ENCODE measurements around the gene CPTP. TPM values are rescaled to one million over a fixed set of nuclear protein-coding genes. Genes with fewer than 3 reads are reported as not detected.

CPTP gene
- total and polyA plus RNA-seq, 2 of the 13 experiments (the other 11 are each of a cell fraction or from before 2014, with no cell fraction given): 5.5 to 9.3 TPM

GRCh38 chr1:1292442-1292779 is 32.2 kb upstream of the CPTP start:
- FAIRE-seq (no peak), ATAC-seq (no peak), DNase-seq (ENCODE audit: low spot score) (no peak)
- Histone ChIP-seq H3K4me2 (ENCODE audit: low read depth, low read length) (no peak overlapping the region), H3K79me2 (ENCODE audit: insufficient read depth, low read length) (no peaks in the 10 kb centered on the region), H3K36me3 (replicated peaks in 1 of 2; ENCODE audit: control insufficient read depth in 1 of 2, insufficient read depth in 2 of 2, low read length in 2 of 2) (no peaks in the 10 kb centered on the region; a peak in 1 of 5 replicates), H3K4me3 (replicated peaks in 1 of 3; ENCODE audit: insufficient read depth in 1 of 3, low read depth in 2 of 3, low read length in 3 of 3) (no peak overlapping the region), H3K27ac (ENCODE audit: extremely low read length, insufficient read depth, low read length) (no peak overlapping the region), H3K9ac (ENCODE audit: insufficient read depth, low read depth, low read length) (no peak overlapping the region), H2AFZ (ENCODE audit: low read length) (no peak overlapping the region), H3K4me1 (ENCODE audit: insufficient read depth, low read length) (peaks cover 4% of the 10 kb centered on the region), H3K27me3 (ENCODE audit: control insufficient read depth in 1 of 2, insufficient read depth in 2 of 2, low read length in 2 of 2) (no peaks in the 10 kb centered on the region), H4K20me1 (ENCODE audit: insufficient read depth, low read length) (no peaks in the 10 kb centered on the region), H3K9me3 (ENCODE audit: low read length) (no peaks in the 10 kb centered on the region)
- ChIA-PET POLR2A (interaction anchor here (1.0 to 1.2 kb wide), 2 partner anchors 11 to 168 kb away, joined by 5 to 6 read pairs; no protein-coding TSS in a partner anchor), CTCF (ENCODE audit: low intra/inter-chr PET ratio, low total read pairs) (interaction anchor here (1.5 kb wide), 1 partner anchor 171 kb away, joined by 4 read pairs; no protein-coding TSS in a partner anchor)
- in situ Hi-C loops (cut with HindIII; ENCODE audit: extremely low pct_ligation_motif_present, low pct_unique_long_range_greater_than_20kb) (no loop called here), intact Hi-C loops (cut with micrococcal nuclease; ENCODE audit: unreplicated experiment) (loop anchor here (5.0 kb wide), 1 partner anchor 170 kb away; no protein-coding TSS in a partner anchor)
- TF ChIP-seq ZNF639 (CRISPR knock-in tag; conservative IDR thresholded peaks at IDR 0.05) (no peak), STAT5B (CRISPR knock-in tag; IDR thresholded peaks at IDR 0.05) (no peak), MBNL3 (CRISPR knock-in tag; conservative IDR thresholded peaks at IDR 0.05) (no peak)
- whole genome bisulfite sequencing (ENCODE audit: low lambda C conversion rate): 96% methylated on average over 4 of the region's 9 CpGs
- BruUV-seq (replicated peaks): no TSS peak

GRCh38 chr1:1292851-1293250 is 31.8 kb upstream of the CPTP start:
- Histone ChIP-seq H4K20me1 (ENCODE audit: insufficient read depth, low read length) (no peaks in the 10 kb centered on the region), H3K4me2 (ENCODE audit: low read depth, low read length) (no peak overlapping the region), H3K27me3 (ENCODE audit: control insufficient read depth in 1 of 2, insufficient read depth in 2 of 2, low read length in 2 of 2) (no peaks in the 10 kb centered on the region), H3K9ac (ENCODE audit: insufficient read depth, low read depth, low read length) (no peak overlapping the region), H3K79me2 (ENCODE audit: insufficient read depth, low read length) (no peaks in the 10 kb centered on the region), H3K36me3 (replicated peaks in 1 of 2; ENCODE audit: control insufficient read depth in 1 of 2, insufficient read depth in 2 of 2, low read length in 2 of 2) (no peaks in the 10 kb centered on the region; a peak in 1 of 5 replicates), H3K9me3 (ENCODE audit: low read length) (no peaks in the 10 kb centered on the region), H3K4me3 (replicated peaks in 1 of 3; ENCODE audit: insufficient read depth in 1 of 3, low read depth in 2 of 3, low read length in 3 of 3) (no peak overlapping the region), H2AFZ (ENCODE audit: low read length) (no peak overlapping the region), H3K27ac (ENCODE audit: extremely low read length, insufficient read depth, low read length) (no peak overlapping the region), H3K4me1 (ENCODE audit: insufficient read depth, low read length) (peaks cover under 1% of the 10 kb centered on the region; the same call in 1 of the 2 replicates)
- no peak for ATAC-seq
- ChIA-PET CTCF (ENCODE audit: low intra/inter-chr PET ratio, low total read pairs) (no interaction called here), POLR2A (no interaction called here)
- no TSS peak for BruUV-seq (replicated peaks)
- no peak for FAIRE-seq
- intact Hi-C loops (cut with micrococcal nuclease; ENCODE audit: unreplicated experiment): loop anchor here (5.0 kb wide), 1 partner anchor 171 kb away; no protein-coding TSS in a partner anchor
- DNase-seq (ENCODE audit: low spot score): no peak
- in situ Hi-C loops (cut with HindIII; ENCODE audit: extremely low pct_ligation_motif_present, low pct_unique_long_range_greater_than_20kb): no loop called here
- WGBS (ENCODE audit: low lambda C conversion rate): 94% methylated on average over 14 of the region's 18 CpGs
- TF ChIP-seq MBNL3 (CRISPR knock-in tag; conservative IDR thresholded peaks at IDR 0.05) (no peak), ZNF180 (CRISPR knock-in tag; IDR thresholded peaks at IDR 0.05; ENCODE audit: borderline replicate concordance, low read depth) (no peak), ZNF530 (CRISPR knock-in tag; IDR thresholded peaks at IDR 0.05; ENCODE audit: low read depth) (no peak), PAX8 (CRISPR knock-in tag; IDR thresholded peaks at IDR 0.05; ENCODE audit: borderline replicate concordance) (no peak), TRIM24 (CRISPR knock-in tag; IDR thresholded peaks at IDR 0.05) (no peak), ATRX (CRISPR knock-in tag; IDR thresholded peaks at IDR 0.05; ENCODE audit: borderline replicate concordance) (no peak), AGO1 (IDR thresholded peaks at IDR 0.05; ENCODE audit: low read depth, low read length, poor library complexity, severe bottlenecking) (no peak), ZNF672 (CRISPR knock-in tag; IDR thresholded peaks at IDR 0.05) (no peak), ZNF251 (CRISPR knock-in tag; IDR thresholded peaks at IDR 0.05) (no peak), AGO2 (optimal IDR thresholded peaks at IDR 0.05; ENCODE audit: low read depth, low read length) (no peak), ZNF20 (CRISPR knock-in tag; IDR thresholded peaks at IDR 0.05) (no peak), ETV5 (CRISPR knock-in tag; IDR thresholded peaks at IDR 0.05; ENCODE audit: borderline replicate concordance) (no peak), E2F2 (CRISPR knock-in tag; IDR thresholded peaks at IDR 0.05; ENCODE audit: borderline replicate concordance) (no peak), KDM5B (CRISPR knock-in tag; IDR thresholded peaks at IDR 0.05; ENCODE audit: borderline replicate concordance) (no peak), ZNF761 (CRISPR knock-in tag; conservative IDR thresholded peaks at IDR 0.05) (no peak), AHR (CRISPR knock-in tag; IDR thresholded peaks at IDR 0.05) (no peak)
